SK-N-MC (cell line): ENCODE data around the gene TSPAN5.

ENCODE experiments used
- EZH2 ChIP-seq: fragments of 200-600 bp; sonication (generic); IDR thresholded peaks from one replicate; pipeline ENCODE4 v1.6.1; 2017; ENCODE audit warnings: antibody characterized with exemption
- FOXP2 ChIP-seq: optimal IDR thresholded peaks from 2 replicates; pipeline ENCODE3; 2011; ENCODE audit warnings: mild to moderate bottlenecking, moderate library complexity; ENCODE audit not compliant: insufficient read depth; ENCODE audit errors: extremely low read length, control extremely low read depth
- POLR2AphosphoS5 ChIP-seq: IDR thresholded peaks from 2 replicates; pipeline ENCODE4 v1.6.1; 2012; ENCODE audit warnings: mild to moderate bottlenecking, low read depth, low read length, borderline replicate concordance

GRCh38 chr4:98512918-98513317 lies 145.5 kb downstream of the TSPAN5 start:
- TF ChIP-seq EZH2 (no peak), POLR2AphosphoS5 (no peak), FOXP2 (no peak)
